ENCODE measurements around the gene CDKL2.
"Not testable (repeated sequence)": the region's sequence is repeated elsewhere in the genome, so short reads cannot be mapped to it uniquely, and the experiment has no call there.

Gene CDKL2

GRCh38 chr4:75630174-75630936, at the start of gene CDKL2:
CDKL2 (minus strand) TSS chr4:75630528; CDS start chr4:75625988, 4,540 bp downstream.
- peak; percentile 73 for DNase-seq (ENCODE audit: low spot score)

- no peak for DNase-seq (ENCODE audit: low spot score)
Observed at GRCh38 chr4:75678965-75679364, 48.6 kb upstream of the CDKL2 start.

GRCh38 chr4:75678473-75678872, 48.1 kb upstream of the CDKL2 start:
- DNase-seq (ENCODE audit: low spot score): no peak

- DNase-seq (ENCODE audit: low spot score): no peak
Observed at GRCh38 chr4:75675004-75675531, 44.7 kb upstream of the CDKL2 start.

- no peak for DNase-seq (ENCODE audit: low spot score)
Observed at GRCh38 chr4:75673959-75674328, 43.6 kb upstream of the CDKL2 start.

- DNase-seq (ENCODE audit: low spot score): peak; percentile 97
Observed at GRCh38 chr4:75673027-75673958, 43.0 kb upstream of the CDKL2 start, which contains the start of gene G3BP2. G3BP2 (minus strand) TSS chr4:75673411; CDS start chr4:75662025, 11,386 bp downstream.

GRCh38 chr4:75672461-75673026, 42.2 kb upstream of the CDKL2 start:
- peak; percentile 59 for DNase-seq (ENCODE audit: low spot score)

GRCh38 chr4:75671802-75672421, 41.6 kb upstream of the CDKL2 start:
- peak; percentile 10 for DNase-seq (ENCODE audit: low spot score)

GRCh38 chr4:75668596-75668995, 38.3 kb upstream of the CDKL2 start:
- DNase-seq (ENCODE audit: low spot score): no peak

GRCh38 chr4:75667636-75668035, 37.3 kb upstream of the CDKL2 start:
- DNase-seq (ENCODE audit: low spot score): not testable (repeated sequence)

- no peak for DNase-seq (ENCODE audit: low spot score)
Observed at GRCh38 chr4:75666299-75666698, 36.0 kb upstream of the CDKL2 start.

- DNase-seq (ENCODE audit: low spot score): not testable (repeated sequence)
Observed at GRCh38 chr4:75664604-75665003, 34.3 kb upstream of the CDKL2 start.

GRCh38 chr4:75662626-75663025, 32.3 kb upstream of the CDKL2 start:
- DNase-seq (ENCODE audit: low spot score): no peak

- DNase-seq (ENCODE audit: low spot score): no peak
Observed at GRCh38 chr4:75660491-75660890, 30.2 kb upstream of the CDKL2 start.

GRCh38 chr4:75659512-75660031, 29.2 kb upstream of the CDKL2 start:
- no peak for DNase-seq (ENCODE audit: low spot score)

- no peak for DNase-seq (ENCODE audit: low spot score)
Observed at GRCh38 chr4:75658876-75659275, 28.5 kb upstream of the CDKL2 start.

GRCh38 chr4:75655562-75655961, 25.2 kb upstream of the CDKL2 start:
- DNase-seq (ENCODE audit: low spot score): no peak

GRCh38 chr4:75654905-75655304, 24.6 kb upstream of the CDKL2 start:
- DNase-seq (ENCODE audit: low spot score): no peak

GRCh38 chr4:75653845-75654503, 23.6 kb upstream of the CDKL2 start:
- no peak for DNase-seq (ENCODE audit: low spot score)

GRCh38 chr4:75644095-75644494, 13.8 kb upstream of the CDKL2 start:
- no peak for DNase-seq (ENCODE audit: low spot score)

- DNase-seq (ENCODE audit: low spot score): no peak
Observed at GRCh38 chr4:75643651-75644050, 13.3 kb upstream of the CDKL2 start.
